Stomach smooth muscle (tissue), 2 donors: ENCODE data around the gene STATH.
"Not testable (repeated sequence)": the region's sequence is repeated elsewhere in the genome, so short reads cannot be mapped to it uniquely, and the experiment has no call there.

Experiments used
- H3K27ac ChIP-seq: one replicate; pipeline ENCODE4 v1.7.0; 2013; ENCODE audit warnings: mild to moderate bottlenecking, low read length, inconsistent platforms
- H3K27me3 ChIP-seq, 2 donors: one replicate each; pipeline ENCODE4 v1.7.0; 2013; ENCODE audit warnings: low read length in 2 of 2; ENCODE audit not compliant: insufficient read depth in 2 of 2, control insufficient read depth in 1 of 2
- H3K36me3 ChIP-seq, 2 donors: one replicate each; pipeline ENCODE4 v1.7.0; 2013; ENCODE audit warnings: low read length in 2 of 2; ENCODE audit not compliant: control insufficient read depth in 2 of 2, insufficient read depth in 2 of 2
- H3K4me1 ChIP-seq: one replicate; pipeline ENCODE4 v1.7.0; 2013; ENCODE audit warnings: low read length; ENCODE audit not compliant: control insufficient read depth, insufficient read depth
- H3K4me3 ChIP-seq, 2 donors: one replicate each; pipeline ENCODE4 v1.7.0; 2013; ENCODE audit warnings: low read length in 2 of 2
- H3K9ac ChIP-seq, 2 donors: one replicate each; pipeline ENCODE4 v1.7.0; 2013; ENCODE audit warnings: low read length in 2 of 2, mild to moderate bottlenecking in 1 of 2
- H3K9me3 ChIP-seq, 2 donors: one replicate each; pipeline ENCODE4 v1.7.0; 2013; ENCODE audit warnings: low read length in 2 of 2; ENCODE audit not compliant: control insufficient read depth in 2 of 2
- donor health status: healthy.
- donor health status: Pancreatic carcinoma.

Gene STATH

DNA sequence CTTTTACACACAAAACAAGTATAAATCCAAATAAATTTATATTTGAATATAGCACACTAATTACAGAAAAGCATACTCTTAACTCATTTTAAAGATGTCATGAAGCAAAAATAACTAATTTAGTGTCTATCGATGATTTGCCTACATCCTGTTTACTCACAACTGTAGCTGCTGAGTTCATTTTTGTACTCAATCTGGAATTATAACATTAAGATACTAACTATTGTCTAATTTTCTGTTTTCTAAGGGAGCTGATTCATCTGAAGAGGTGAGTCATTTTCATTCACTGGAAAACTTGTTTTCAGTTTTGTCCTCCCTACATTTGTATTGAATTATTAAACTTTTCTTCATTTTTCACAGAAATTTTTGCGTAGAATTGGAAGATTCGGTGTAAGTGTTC is 3.7 kb downstream of the STATH start:
- H3K9me3 ChIP-seq: no peaks in the 10 kb centered on the region
- no peak overlapping the region for H3K9ac ChIP-seq
- H3K27ac ChIP-seq: no peak overlapping the region
- H3K4me3 ChIP-seq: no peak overlapping the region
- no peaks in the 10 kb centered on the region for H3K4me1 ChIP-seq
- H3K27me3 ChIP-seq: no peaks in the 10 kb centered on the region
- no peaks in the 10 kb centered on the region for H3K36me3 ChIP-seq

DNA sequence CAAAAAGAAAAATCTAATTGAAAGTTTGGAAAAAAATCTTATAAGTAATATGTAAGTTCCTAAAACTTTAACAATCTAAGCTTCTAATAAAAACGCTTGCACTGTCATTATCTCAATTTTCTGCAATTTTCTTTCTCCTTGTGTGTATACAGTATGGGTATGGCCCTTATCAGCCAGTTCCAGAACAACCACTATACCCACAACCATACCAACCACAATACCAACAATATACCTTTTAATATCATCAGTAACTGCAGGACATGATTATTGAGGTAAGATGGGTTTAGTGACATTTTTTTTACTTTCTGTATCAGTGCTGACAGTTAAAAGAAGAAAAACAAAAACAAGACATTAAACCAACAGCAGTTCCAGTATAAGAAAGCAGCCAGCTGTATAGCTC is 4.9 kb downstream of the STATH start:
- Histone ChIP-seq H3K27ac (no peak overlapping the region), H3K9ac (no peak overlapping the region), H3K9me3 (no peaks in the 10 kb centered on the region), H3K27me3 (no peaks in the 10 kb centered on the region), H3K4me1 (no peaks in the 10 kb centered on the region), H3K36me3 (no peaks in the 10 kb centered on the region), H3K4me3 (no peak overlapping the region)

DNA sequence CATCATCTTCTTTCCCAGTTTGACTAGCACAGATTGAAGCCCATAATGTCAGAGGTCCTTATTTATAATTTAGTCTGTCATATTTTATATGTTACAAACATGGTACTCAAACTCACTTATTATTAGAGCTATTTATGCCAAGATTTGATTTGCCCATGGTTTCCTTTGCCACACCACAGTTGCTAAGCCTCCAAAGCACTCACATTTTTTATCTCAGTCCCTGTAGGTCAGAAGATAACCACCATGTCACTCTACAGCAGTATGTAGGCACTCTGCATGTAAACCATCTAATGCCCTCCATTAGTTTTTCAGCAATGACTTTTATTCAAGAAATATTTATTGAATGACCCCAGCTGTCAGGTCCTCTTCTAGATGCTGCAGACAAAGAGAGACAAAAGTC is 6.7 kb downstream of the STATH start:
- Histone ChIP-seq H3K36me3 (no peaks in the 10 kb centered on the region), H3K9ac (no peak overlapping the region), H3K4me3 (no peak overlapping the region), H3K27me3 (no peaks in the 10 kb centered on the region), H3K27ac (no peak overlapping the region), H3K9me3 (no peaks in the 10 kb centered on the region), H3K4me1 (no peaks in the 10 kb centered on the region)

DNA sequence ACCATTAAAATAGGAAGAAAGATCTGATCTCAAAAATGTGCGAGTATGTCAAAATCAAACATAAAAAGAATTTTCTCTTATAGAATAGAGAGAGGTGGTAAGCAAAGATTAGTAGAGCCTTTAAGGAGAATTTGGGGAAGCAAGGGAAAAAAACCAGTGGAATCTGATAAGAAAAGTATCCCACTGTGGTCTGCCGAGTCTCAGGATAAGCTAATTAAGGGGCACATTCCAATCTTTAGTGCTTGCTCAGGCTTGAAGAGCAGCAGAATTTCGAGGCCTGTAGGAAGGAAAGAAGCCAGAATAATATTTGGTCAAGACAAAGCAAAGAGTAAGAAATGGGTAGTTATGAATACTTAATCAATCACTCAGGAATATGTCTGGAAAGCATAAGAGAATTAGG is 13.0 kb downstream of the STATH start:
- Histone ChIP-seq H3K27ac (no peak overlapping the region), H3K27me3 (no peaks in the 10 kb centered on the region), H3K36me3 (no peaks in the 10 kb centered on the region), H3K4me3 (no peak overlapping the region), H3K4me1 (no peaks in the 10 kb centered on the region), H3K9me3 (no peaks in the 10 kb centered on the region), H3K9ac (no peak overlapping the region)

DNA sequence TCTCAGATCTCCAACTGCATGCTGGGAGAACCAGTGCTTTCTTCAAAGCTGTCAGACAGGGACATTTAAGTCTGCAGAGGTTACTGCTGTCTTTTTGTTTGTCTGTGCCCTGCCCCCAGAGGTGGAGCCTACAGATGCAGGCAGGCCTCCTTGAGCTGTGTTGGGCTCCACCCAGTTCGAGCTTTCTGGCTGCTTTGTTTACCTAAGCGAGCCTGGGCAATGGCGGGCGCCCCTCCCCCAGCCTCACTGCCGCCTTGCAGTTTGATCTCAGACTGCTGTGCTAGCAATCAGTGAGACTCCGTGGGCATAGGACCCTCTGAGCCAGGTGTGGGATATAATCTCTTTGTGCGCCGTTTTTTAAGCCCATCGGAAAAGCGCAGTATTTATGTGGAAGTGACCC is 23.2 kb downstream of the STATH start:
- not testable (repeated sequence) for H3K9ac ChIP-seq, H3K9me3 ChIP-seq, H3K4me3 ChIP-seq, H3K27ac ChIP-seq, H3K4me1 ChIP-seq, H3K36me3 ChIP-seq, H3K27me3 ChIP-seq

DNA sequence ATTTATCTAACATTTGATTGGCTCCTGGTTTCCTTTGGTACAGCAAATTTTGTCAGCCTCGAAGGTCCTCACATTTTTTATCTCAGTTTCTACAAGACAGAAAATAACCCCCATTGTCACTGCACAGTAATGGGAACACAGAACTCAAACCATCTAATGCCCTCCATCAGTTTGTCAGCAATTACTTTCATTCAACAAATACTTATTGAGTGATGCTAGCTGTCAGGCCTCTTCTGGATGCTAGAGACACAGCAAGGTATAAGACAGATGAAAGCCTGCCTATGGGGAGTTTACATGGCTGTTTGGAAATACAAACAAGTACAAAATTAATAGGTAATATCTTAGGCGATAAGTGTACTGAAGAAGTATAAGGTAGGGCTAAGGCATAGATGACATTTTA is 27.5 kb downstream of the STATH start:
- Histone ChIP-seq H3K9me3 (no peaks in the 10 kb centered on the region), H3K36me3 (no peaks in the 10 kb centered on the region), H3K27ac (no peak overlapping the region), H3K4me1 (no peaks in the 10 kb centered on the region), H3K9ac (no peak overlapping the region), H3K27me3 (no peaks in the 10 kb centered on the region), H3K4me3 (no peak overlapping the region)

DNA sequence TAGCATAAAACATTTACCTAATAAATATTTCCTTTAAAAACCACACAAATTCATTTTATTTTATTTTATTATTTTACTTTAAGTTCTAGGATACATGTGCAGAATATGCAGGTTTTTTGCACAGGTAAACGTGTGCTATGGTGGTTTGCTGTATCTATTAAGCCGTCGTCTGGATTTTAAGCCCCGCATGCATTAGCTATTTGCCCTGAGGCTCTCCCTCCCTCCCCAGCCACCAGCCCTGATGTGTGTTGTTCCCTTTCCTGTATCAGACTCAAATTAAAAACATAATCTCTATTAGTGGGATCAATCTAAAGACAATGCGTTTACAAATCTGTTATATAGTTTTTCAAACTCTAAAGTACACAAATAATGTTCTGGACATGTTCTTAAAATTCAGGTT is 31.2 kb downstream of the STATH start:
- Histone ChIP-seq H3K9ac (no peak overlapping the region), H3K9me3 (no peaks in the 10 kb centered on the region), H3K27ac (no peak overlapping the region), H3K36me3 (no peaks in the 10 kb centered on the region), H3K27me3 (no peaks in the 10 kb centered on the region), H3K4me1 (no peaks in the 10 kb centered on the region), H3K4me3 (no peak overlapping the region)

DNA sequence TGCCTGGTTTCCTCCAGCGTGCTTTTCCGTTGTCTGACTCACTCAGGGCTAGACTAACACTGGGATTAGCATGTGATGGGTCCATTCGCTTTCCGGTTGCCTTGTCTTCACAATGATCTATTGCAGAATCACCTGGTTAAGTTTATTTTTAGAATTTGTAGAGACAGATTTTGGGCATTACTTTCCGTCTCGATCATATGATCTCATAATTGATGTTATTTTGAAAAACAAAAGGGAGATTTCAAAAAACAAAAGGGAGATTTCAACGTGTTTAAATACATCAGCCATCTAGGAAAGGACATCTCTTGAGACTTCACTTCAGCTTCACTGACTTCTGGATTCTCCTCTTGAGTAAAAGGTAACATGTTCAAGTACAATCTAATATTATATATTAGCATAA is 32.4 kb downstream of the STATH start, which contains the start of gene HTN3:
HTN3 (plus strand) TSS at position 301 of the 400 bp plus-strand sequence. CDS start 2,282 bp downstream, outside the sequence.
- H3K9ac ChIP-seq, H3K36me3 ChIP-seq, H3K4me3 ChIP-seq, H3K9me3 ChIP-seq, H3K4me1 ChIP-seq, H3K27ac ChIP-seq, H3K27me3 ChIP-seq: not testable (repeated sequence)

DNA sequence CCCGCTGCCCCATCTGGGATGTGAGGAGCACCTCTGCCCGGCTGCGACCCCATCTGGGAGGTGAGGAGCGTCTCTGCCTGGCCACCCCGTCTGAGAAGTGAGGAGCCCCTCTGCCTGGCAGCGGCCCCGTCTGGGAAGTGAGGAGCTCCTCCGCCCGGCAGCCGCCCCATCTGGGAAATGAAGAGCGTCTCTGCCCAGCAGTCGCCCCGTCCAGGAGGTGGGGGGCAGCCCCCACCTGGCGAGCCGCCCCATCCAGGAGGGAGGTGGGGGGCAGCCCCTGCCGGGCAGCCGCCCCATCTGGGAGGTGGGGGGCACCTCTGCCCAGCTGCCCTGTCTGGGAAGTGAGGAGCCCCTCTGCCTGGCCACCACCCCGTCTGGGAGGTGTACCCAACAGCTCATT is 41.8 kb downstream of the STATH start:
- not testable (repeated sequence) for H3K9ac ChIP-seq, H3K27ac ChIP-seq, H3K36me3 ChIP-seq, H3K9me3 ChIP-seq, H3K27me3 ChIP-seq, H3K4me3 ChIP-seq, H3K4me1 ChIP-seq

DNA sequence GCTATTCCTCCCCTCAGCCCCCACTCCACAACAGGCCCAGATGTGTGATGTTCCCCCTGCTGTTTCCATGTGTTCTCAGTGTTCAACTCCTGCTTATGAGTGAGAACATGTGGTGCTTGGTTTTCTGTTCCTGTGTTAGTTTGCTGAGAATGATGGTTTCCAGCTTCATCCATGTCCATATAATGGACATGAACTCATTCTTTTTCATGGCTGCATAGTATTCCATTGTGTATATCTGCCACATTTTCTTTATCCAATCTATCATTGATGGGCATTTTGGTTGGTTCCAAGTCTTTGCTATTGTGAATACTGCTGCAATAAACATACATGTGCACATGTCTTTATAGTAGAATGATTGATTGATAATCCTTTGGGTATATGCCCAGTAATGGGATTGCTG is 44.2 kb downstream of the STATH start:
- H3K4me3 ChIP-seq: not testable (repeated sequence)

DNA sequence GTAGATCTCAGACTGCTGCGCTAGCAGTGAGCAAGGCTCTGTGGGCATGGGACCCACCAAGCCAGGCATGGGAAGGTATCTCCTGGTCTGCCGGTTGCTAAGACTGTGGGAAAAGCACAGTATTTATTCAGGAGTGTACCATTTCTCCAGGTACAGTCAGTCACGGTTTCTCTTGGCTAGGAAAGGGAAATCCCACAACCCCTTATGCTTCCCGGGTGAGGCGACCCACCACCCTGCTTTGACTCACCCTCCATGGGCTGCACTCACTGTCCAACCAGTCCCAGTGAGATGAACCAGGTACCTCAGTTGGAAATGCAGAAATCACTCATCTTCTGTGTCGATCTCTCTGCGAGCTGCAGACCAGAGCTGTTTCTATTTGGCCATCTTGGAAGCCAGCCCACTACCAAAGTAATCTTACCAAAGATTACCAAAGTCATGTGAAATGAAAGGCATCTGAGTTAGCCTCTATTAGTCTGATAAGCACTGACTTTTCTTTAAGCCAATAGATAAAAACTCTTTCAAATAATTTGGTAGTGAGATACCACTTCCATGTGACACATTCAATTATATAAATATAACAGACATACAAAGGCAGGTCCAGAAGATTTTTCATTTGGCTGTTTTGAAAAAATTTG is 46.0 kb downstream of the STATH start:
- no peak overlapping the region for H3K4me3 ChIP-seq
- no peak overlapping the region for H3K9ac ChIP-seq
- H3K27ac ChIP-seq: no peak overlapping the region

More for the DNA sequence above, 44.2 kb downstream of the STATH start:
- H3K27me3 ChIP-seq, H3K27ac ChIP-seq, H3K9ac ChIP-seq, H3K9me3 ChIP-seq, H3K36me3 ChIP-seq, H3K4me1 ChIP-seq: not testable (repeated sequence)

More for the DNA sequence above, 46.0 kb downstream of the STATH start:
- H3K36me3 ChIP-seq: no peaks in the 10 kb centered on the region
- no peaks in the 10 kb centered on the region for H3K27me3 ChIP-seq
- H3K4me1 ChIP-seq: no peaks in the 10 kb centered on the region
- H3K9me3 ChIP-seq: peaks cover 0 to 7% of the 10 kb centered on the region in 2 donors
